GM19328 (cell line): ENCODE data around the gene AKNAD1.
"Not testable (repeated sequence)": the region's sequence is repeated elsewhere in the genome, so short reads cannot be mapped to it uniquely, and the experiment has no call there.

ENCODE experiments used
- ATAC-seq: cut with Tn5 transposase; IDR thresholded peaks from one replicate; pipeline ENCODE4 v1.9.1; 2021; ENCODE audit warnings: mild to moderate bottlenecking, moderate library complexity; ENCODE audit not compliant: unreplicated experiment

Gene AKNAD1, protein sequence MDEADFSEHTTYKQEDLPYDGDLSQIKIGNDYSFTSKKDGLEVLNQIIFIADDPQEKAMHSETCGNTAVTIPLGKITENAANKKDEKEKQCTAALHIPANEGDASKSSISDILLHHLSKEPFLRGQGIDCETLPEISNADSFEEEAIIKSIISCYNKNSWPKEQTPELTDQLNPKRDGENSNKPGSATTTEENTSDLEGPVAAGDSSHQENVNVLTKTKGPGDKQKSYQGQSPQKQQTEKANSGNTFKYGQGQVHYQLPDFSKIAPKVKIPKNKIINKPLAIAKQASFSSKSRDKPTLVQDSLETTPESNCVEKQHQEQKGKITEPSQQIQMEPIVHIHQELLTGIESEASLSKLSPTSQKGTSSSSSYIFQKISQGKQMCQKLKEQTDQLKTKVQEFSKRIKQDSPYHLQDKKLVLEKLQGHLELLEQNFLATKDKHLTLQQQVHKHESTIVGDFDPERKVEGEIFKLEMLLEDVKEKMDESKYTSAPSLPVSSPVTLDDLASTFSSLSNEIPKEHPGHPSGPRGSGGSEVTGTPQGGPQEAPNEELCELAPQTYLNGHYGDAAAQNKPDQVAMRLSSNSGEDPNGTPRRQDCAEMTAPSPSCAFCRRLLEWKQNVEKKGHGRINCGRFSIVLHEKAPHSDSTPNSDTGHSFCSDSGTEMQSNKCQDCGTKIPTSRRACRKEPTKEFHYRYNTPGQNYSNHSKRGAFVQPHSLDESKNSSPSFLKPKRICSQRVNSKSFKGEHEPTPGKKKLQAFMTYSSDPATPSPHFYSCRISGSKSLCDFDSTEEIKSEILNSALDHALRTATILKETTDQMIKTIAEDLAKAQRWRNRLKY

DNA sequence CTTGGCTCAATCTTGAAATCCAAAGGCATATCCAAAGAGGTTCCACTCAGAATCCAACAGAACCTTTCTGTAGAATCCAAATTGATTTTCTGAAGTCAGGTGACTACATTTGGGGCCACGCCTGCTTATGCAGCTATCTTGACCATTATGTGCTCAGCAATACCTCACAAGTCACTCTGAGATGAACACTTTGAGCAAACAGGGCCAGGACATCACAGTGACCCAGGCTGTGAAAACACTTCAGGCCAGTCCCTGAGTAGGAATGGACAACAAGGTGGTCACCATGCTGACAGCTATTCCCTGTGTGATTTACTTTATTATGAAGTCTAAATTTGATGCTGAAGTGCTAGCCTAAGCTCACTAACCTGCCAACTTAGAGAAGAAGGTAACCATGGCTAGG, at the start of gene AKNAD1:
Gene AKNAD1 (minus strand): TSS at position 101 of the 400 bp plus-strand sequence. CDS start 4,430 bp downstream, outside the sequence.
- no peak for ATAC-seq

DNA sequence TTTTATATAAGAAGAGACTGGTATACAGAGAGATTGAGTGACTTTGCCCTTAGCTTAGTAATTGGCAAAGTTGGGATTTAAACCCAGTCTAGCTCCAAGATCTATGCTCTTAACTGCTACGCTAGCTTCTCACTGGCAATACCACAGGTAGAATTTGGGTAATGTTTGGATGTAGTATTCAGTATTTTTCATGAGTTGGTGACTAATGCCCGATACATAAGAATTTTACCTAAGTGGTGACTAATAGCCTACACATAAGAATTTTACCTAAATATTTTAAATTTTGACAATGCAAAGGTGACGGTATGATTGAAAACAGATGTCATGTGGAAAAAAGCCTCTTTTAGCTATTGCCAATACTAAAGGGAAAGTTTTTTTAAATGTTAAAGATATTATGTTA, 44.2 kb upstream of the AKNAD1 start:
- ATAC-seq = no peak

DNA sequence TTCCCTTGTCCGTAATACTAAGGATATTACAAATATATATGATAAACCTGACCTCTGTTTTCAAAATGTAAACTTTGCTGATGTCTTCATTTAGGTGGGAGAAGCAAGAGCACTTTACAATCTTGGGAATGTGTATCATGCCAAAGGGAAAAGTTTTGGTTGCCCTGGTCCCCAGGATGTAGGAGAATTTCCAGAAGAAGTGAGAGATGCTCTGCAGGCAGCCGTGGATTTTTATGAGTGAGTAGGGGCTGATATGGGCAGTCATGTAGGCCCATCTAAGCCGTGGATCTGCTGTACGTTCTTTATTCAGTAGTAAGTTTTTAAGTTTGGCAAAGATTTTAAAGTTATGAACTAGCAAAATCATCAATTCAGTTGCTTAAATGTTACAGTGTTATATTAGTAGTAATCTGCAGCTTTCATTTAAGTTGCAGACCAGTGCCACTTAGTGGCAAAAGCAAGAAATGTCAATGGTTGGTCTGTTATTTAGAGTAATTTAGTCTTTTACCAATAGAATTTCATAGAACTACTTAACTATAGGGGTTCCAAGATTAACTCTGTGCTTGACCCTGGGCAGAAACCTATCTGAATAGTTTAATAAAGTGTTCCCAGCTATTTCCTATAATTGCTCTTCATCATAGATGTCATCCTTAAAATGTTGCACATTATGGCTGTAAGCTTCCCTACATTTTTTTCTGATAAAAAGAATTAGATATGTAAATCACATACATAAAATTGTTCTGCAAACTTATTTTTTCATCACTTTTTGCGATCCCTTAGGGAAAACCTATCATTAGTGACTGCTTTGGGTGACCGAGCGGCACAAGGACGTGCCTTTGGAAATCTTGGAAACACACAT, 41.2 kb upstream of the AKNAD1 start:
- peak; percentile 58 for ATAC-seq

DNA sequence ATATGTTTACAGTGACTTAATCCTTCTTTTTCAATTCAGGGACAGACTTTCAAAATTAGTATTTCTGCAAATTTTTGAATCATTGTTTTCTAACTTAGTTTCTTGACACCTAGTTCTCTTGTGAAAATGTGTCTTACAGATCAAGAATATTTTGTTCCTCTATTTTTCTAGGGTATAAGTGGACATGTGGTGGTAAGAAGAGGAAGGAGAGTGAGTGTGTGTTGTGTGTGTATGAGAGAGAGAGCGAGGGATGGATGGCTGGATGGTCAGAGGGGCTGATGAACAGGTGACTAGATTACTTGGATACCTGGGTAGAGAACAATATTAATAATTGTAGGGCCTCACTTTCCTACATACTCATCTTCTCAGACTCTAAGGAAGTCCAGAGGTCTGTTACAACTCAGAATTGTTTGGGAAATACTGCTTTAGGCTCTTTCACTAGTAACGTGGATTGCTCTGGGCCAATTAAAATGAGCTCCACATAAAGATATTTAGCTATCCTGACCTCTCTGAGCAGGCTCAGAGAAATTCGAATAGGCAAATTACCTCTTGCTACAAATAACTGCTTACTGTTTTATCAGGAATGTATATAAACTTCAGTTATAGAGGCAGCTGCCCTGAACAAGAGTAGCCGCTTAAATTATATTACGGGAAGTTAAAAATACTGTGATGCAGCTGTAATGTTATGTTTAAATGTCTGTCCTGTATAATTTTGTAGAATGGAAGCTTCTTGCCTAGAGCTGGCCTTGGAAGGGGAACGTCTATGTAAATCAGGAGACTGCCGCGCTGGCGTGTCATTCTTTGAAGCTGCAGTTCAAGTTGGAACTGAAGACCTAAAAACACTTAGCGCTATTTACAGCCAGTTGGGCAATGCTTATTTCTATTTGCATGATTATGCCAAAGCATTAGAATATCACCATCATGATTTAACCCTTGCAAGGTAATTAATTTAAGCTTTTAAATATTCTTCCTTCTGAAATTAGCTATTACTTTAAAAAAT, 39.6 kb upstream of the AKNAD1 start:
- no peak for ATAC-seq

DNA sequence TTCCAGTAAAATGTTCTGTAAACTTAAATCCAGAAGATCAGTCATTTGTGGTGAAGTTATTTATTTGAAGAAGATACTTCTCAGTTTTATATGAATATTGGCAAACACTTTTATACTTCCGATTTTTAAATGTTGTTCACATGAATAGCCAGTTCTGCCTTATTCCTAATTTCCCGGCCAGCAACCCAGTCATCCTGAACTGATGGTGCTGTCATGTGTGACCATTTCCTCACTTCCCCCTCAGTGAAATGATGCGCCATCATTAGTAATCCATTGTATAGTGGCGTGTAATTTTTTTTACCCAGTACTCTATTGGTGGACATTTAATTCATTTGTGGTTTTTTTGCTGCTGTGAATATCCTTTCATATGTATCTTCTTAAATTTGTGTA, 36.2 kb upstream of the AKNAD1 start:
- ATAC-seq = no peak

DNA sequence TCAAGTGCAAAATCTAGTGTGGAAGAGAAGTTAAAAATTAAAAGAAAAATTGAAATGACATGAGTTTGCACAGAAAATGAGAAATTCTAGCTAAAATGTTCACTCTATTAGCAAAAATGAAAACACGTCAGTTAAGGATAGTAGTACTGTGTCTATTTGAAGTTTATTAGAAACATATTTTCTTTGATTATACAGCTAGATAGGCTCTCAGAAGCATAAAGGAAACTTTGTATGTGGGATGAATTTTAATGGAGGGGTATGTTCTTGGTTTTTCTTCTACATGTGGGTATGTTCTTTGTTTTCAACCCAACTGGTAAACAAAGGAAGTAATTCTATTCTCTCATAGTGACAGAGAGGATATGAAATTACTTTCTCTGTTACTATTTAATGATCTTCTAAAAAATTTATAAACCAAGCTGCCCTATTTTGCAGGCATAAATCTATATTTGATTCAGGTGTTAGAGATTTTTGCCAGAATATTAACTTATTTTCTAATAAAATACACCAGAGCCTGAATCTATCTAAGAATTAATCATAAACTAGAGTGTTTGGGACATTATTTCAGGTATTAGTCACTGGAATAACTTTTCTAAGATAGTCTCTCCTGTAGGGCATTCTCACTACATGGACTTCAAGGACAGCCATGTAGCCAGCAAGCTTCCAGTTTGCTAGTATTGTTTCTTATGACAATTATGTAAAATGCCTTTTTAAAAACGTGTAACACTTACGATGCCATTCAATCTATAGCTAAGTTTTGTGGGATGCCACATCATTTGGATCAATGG, 35.7 kb upstream of the AKNAD1 start:
- no peak for ATAC-seq

DNA sequence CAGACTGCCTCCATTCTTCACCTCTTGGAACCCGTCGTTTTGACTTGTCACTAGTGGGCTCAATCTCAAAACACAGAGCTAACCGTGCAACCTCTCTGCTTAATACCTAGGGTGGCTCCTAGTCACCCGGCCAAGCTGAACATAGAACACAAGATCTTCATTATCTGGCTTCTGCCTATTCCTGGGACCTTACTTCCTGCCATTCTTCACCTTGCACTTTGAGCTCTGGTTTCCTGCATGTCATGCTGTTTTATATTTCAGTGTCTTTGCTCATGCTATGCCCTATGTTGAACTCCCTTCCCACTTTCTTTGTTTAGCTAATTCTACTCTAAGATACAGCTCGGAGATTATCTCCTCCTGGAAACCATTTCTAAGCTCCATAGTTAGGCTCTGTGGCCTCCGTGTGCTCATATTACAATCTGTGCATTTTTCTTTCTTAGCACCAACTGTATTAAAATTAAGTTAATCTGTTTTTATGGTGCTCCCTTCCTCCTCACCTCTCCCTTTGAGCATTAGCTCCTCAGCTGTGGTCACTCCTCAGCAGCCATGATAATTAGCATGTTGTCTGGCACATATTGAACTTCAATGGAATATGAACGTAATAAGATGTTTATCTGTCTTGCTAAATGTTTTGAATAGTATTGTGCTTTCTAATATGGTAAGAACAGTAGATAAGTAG, 33.0 kb upstream of the AKNAD1 start:
- ATAC-seq = no peak

DNA sequence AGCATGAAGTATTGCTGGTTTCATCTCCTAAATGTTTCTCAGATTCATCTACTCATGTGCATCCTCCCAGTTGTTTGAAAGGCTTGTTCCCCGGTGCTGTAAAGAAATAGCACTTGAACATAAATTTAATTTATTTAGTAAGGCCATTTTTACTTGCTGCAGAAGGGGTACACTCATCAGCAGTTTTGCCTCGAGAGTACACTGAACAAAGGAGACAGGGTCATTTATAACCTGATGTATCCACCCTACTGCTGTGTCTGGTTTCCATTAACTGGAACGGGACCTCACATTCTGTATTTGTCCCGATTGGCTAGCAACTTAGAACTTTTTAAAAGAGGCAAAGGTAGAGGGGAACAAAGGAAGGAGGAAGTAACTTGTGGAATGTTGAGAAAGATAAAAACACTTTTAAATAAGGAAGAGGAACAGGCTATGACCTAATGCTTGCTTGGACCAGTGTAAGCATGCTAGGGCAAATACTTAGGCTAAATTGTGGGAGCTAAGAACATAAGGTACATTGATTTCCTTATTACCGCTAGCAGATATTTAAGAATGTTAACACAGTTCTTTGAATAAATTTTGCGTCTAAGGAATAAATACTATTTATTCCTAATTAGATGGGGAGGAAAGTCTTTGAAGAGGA, 32.2 kb upstream of the AKNAD1 start:
- not testable (repeated sequence) for ATAC-seq

DNA sequence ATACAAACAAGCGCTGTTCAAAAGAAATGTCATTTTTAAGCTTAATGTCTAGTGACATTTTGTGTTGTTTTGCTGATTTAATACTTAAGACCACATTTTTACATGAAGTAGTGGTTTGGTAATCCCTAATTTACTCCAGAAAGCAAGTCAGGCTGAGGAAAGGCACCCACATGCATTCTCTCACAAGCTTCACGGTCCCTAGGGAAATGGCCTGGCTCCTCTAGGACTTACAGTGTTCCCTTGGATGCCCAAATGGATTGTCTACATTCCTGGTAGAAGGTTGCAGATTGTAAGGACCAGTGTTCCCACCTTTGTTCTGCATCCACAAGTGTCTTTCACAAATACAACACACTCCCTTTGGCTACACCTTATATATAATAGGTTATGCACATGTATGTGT, 29.4 kb upstream of the AKNAD1 start:
- no peak for ATAC-seq

DNA sequence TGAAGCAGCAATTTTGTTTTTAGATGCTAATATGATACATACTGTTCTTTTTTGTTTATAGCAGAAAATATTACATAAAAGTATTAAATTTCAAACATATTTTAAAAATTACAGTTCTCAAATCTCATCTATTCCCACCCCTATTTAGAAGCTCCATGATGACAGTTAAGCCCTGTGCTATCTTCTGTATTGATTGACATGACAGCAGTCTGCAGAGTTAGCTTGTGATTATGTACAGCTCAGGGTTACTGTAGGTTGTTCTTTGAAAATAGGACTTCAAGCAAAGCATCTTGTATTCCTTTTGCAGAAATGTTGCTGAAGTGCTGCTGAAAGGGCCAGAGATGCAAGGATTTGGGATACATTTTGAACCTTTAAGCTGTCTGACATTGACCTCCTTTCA, 28.1 kb upstream of the AKNAD1 start:
- ATAC-seq = no peak

DNA sequence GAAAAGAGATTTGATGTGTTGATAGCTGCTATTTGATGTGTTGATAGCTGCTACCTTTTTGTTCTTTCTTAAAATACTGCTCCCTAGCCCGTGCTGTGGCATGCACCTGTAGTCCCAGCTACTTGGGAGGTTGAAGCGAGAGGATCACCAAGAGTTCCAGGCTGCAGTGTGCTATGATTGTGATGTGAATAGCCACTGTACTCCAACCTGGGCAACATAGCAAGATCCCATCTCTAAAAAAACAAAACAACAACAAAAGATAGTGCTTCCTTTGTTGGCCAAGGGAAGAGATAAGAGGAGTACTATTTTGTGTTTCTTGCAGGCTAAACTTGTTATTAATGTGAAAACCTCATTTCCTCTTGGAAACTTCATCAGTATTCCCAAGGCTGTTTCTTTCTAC, 25.9 kb upstream of the AKNAD1 start:
- ATAC-seq = no peak

DNA sequence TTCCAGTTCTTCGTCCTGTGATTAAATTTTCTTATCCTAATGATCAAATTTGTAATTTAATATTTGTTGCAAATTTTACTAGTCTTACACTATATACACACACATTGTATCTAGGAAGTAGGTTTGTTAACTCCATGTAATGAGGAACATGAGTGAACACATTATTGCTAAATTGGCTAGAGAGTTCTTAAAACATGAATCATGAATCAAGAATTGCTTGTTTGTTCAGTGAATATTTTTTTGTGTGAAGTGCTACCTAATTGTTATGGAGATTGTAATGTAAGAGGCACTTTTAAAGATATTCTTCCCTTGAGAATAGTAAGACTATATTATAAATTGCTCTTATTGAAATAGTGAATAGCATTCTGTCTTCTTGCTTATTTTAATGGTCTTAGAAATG, 24.5 kb upstream of the AKNAD1 start:
- no peak for ATAC-seq

DNA sequence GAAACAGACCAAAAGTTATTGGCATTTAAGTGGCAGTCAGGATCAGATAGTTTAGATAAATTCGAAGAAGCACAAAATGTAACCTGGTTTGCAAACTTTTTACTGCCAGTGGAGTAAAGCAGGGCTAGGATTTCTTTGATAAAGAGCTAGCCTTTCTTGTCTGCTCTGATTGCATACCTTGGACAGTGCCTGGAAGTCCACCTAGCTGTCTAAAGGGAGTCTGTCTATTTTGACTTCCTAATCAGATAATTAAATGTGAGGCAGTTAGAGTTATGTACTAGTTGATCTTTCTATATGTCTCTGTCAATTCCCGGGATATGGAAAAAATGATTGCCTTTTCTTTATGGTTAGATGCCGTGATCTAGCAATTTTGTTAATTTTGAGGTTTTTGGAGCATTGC, 24.0 kb upstream of the AKNAD1 start:
- no peak for ATAC-seq

DNA sequence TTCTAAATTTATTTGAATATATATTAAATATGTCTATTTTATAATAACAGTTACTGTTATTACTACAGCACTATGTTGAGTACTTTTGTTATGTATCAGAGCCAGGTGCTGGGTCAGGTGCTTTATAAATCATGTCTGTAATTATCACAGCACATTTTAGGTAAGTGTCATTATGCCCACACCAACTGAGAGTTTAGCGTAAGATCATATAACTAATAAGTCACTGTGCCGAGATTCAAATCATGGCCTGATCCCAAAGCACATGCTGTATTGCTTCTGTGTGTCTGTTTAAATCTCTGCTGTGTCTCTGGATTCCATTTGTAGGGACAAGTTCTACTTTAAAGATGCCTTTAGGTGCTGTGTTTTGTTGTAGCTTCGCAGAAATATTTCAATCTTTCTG, 21.8 kb upstream of the AKNAD1 start:
- ATAC-seq = no peak

DNA sequence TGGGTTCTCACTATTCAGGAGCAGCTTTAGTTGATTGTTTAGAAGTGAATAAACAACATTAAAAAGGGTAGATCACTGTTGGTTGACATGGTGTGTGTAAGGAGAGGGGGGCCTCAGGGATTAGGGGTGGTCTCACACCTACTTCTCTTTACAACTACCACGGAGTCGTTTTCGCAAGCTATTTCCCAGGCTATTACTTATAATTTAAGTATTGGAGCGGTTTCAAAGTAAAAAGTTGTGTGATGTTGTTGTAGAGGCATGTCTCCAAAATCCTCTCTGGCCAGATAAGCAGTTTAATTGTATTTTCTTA, 21.2 kb upstream of the AKNAD1 start:
- ATAC-seq = no peak

DNA sequence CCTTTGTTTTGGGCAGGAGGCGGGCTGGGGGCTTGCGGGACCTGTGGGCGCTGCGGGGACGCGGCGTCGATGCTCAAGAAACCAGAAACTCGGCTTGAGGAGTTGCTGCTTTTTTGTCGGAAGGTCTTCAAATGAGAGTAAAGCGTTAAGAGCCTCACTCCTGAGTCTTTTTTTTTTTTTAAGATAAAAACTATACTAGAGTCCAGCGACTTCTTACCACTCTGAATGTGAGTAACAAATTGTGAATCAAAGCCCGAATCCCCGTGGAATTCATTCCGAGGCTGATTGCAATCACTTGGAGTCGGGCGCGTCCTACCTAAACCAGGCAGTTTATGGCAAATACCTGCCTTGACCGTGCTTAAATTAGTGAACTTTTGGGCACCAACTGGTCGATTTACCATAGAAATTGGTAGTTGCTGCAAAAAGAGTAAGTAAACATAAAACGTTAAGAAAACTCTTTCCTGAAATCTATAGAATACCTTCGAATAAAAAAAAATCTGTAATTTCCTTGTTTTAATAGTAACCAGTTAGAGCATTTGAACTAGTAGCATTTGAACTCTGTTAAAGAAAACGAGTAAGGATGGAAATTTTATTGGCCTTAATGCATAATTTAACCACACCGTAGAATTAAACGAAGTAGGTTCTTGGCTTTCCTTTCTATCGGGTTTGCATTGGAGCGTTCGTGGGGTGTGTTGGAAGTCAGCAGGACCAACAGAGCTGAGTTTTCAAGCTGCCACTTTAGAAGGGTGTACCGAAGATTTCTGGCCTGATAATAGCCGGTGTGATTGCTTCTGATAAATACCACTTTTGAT, 20.7 kb upstream of the AKNAD1 start:
- no peak for ATAC-seq

DNA sequence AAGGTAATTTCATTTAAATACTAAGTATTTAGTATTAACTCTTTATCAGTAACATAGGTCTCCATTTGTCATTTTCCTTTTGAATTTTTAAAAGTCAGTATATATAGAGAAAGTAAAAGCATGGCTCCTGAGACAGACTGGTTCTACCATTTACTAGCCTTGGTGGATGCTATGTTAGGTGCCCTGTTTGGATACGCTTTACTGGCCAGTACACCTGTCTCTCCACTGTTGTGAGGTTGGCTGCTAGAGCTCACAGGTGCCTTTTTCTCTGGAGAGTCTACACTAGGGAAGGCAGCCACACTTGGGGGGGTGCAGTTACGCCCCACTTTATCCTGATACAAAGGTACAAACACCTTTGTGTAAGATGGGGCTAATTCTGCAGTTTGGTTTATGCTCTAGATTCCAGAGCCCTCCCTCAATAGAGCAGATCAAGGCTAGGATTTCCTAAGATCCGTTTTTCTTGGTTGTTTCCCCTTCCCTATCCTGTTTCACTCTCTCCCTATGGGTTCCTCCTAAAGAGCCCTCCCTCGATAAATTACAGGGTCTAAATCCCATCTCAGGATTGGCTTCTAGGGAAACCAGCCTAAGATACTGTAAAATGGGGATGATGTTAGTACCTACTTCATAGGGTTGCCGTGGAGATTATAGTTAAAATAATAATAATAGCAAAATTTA, 14.3 kb upstream of the AKNAD1 start:
- ATAC-seq = no peak
